HK-2 (cell line): Measurements from ENCODE around the gene SLC25A6.
"Not testable (repeated sequence)": the region's sequence is repeated elsewhere in the genome, so short reads cannot be mapped to it uniquely, and the experiment has no call there.

Experiments
- DNase-seq: peaks from one replicate; pipeline ENCODE4 v3.0.0-alpha.2; 2018; ENCODE audit not compliant: unreplicated experiment

SLC25A6 gene

DNA sequence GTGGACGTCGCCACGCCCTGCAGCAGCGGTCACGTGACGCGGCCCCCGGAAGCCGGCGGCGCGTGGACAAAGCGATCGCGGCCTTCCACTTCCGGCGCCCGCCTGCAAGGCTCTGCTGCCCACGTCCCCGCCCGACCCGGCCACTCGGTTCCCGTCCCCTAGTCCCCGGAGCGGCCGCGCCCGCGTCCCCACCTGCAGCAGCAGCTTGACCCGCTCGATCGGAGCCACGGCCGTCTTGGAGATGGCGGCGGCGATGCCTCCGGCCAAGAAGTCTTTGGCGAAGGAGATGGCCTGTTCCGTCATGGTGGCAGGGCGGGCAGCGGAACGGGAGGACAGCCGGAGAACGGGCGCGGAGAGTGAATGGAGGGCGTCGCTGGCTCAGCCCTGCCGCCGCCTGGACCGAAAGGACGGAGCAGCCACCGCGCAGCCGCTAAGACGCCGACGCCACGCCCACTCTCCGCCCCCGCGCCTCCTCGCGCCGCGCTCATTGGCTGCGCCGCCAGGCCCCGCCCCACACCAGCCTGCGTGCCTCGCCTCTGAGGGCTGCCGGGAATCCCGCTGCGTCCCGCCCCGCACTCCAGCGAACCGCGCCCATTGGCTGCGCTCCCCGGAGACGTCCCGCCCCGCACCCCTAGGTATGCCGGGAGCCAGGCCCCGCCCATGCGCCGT lies at the start of gene SLC25A6:
Gene SLC25A6, minus strand, starts transcription at position 407 of the 669 bp plus-strand sequence. Its CDS starts 104 bp downstream, at position 303.
- DNase-seq = peak; percentile 96

DNA sequence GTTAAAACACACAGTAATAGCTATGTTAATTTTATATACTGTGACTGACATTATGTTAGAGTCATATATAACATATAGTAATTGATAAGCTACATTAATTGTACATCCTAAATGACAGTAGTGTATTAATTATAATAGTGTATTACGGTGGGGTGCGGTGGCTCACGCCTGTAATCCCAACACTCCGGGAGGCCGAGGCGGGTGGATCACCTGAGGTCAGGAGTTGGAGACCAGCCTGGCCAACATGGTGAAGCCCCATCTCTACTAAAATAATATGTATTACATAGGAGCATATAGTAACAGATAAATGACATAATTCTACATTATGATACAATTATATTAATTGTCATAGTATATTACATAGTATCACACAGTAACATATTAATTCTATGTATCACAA lies 48.6 kb upstream of the SLC25A6 start:
- no peak for DNase-seq

DNA sequence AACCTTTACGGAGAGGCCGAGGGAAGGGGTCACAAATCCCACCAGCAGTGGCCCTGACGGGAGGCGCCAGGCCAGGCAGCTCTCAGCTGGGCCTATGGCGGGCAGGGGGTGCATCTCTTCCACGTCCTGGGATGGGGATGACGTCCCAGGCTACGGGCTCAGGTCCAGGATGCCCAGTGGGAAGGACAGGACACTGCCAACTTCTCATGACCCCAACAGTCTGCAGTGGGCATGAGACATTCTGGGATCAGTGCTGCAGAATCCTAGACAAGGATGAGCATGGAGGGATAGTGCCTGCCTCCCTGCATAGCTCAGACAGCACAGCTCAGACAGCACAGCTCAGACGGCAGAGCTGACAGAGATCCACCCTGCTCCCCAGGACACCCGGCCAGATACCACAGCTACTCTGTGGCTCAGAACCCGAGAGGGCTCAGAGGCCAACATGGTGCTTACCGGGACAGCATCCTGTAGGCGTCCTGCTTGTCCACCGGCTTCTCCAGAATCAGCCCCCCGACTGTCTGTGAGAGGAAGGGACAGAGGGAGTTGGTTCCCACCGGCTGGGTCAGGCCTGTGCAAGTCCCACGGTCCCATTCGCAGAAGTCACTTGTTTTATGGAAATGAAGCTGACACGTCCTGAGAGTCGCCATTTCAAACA lies 43.5 kb upstream of the SLC25A6 start:
- no peak for DNase-seq

DNA sequence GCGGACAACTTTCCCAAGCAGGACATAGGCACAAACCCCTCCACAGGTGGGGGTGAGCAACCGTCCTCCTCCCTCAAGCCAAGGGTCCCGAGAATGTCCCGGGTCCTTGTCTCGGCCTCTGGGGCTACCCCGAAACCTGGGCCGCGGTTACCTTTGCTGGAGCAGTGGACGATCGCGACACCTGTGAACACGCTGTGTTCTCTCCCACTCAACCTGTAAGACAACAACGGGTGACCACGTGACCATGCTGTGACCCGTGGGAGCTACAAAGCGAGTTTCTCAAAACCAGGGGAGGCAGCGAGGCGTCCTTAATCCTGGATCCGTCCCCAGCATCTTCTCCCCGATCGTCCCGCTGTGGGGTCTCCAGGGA lies 42.9 kb upstream of the SLC25A6 start:
- DNase-seq = no peak

DNA sequence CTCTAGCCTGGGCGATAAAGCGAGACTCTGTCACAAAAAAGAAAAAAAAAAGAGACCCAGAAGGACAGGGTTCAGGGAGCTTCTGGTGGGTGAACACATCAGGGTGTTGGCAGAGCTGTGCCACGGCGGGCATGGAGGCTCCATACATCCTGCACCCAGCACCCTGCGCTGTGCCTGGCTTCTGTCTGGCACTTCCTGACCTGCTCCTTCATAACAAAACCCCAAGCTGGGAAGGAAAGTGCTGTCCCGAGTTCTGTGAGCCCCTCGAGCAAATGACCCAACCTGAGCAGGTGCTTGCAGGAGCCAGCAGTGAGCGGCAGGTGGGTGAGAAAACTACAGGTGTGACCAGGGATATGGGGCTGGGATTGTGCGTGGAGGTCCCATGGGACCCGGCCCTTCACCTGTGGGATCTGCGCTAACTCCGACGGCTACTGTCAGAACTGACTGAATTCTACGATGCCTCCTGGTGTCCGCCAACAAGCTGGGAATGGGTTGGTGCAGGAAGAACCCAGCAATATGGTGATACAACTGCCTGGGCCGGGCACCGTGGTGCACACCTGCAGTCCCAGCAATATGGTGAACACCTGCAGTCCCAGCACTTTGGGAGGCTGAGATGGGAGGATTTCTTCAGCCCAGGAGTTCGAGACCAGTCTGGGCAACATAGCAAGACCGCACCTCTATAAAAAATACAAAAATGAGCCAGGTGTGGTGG lies 41.9 kb upstream of the SLC25A6 start:
- DNase-seq = no peak

DNA sequence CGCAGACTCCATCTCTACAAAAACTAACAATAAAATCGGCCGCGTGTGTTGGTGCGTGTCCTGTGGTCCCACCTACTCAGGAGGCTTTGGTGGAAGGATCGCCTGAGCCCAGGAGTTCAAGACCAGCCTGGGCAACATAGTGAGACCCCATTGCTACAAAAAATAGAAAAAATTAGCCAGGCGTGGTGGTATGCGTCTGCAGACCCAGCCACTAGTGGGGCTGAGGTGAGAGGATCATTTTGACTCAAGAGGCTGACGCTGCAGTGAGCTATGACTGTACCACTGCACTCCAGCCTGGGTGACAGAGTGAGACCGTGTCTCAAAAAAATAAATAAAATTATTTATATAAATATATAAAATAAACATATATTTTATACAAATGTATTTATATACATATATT lies 38.5 kb upstream of the SLC25A6 start:
- no peak for DNase-seq

DNA sequence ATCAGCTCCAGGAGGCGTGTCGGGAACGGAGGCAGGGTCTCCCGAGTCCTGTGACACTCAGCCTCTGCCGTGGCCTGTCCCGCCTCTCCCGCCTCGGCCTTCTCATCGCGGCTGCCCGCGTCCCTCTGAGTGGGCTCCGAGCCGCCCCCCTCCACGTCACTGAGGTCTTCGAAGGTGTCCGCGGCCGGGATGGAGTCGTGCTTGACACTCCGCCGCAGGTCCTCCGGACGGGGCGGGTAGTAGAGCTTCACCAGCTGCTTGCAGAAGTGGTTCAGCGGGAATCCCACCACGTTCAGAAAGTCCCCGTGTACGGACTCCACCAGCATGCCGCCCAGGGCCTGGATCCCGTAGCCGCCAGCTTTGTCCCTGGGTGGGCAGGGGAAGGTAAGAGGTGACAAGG lies 35.8 kb upstream of the SLC25A6 start:
- DNase-seq = no peak

DNA sequence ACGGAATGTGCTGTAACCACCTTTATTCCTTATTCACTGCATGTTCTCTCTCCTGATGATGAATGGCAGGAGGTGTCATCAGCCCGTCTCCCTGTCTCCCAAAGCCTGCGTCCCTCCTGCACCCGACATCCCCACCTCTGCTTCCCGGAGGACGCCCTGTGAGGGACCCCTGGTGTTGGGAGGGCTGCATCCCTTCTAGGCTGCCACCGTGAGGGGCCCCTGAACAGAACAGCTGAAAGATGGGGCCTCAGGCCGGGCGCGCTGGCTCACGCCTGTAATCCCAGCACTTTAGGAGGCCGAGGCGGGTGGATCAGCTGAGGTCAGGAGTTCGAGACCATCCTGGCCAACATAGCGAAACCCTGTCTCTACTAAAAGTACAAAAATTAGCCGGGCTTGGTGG lies 34.4 kb upstream of the SLC25A6 start:
- not testable (repeated sequence) for DNase-seq

DNA sequence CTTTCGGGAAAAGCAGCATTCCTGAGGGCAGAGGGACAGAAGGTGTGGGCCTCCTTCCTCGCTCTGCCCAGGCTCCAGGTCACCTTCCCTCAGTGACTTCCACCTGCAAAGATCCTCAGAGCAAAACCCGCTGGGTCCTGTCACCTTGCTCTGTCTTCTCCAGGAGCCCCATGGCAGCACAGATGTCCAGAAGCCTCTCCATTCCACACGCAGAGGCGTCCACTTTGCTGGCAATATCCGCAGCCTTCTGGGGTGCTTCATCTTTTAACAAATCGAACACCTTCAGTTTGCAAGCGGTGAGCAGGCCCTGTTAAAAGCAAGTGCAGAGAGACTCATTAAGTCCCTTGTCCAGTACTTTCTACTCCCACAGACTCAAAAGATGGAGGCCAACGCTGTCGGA lies 33.5 kb upstream of the SLC25A6 start:
- no peak for DNase-seq

DNA sequence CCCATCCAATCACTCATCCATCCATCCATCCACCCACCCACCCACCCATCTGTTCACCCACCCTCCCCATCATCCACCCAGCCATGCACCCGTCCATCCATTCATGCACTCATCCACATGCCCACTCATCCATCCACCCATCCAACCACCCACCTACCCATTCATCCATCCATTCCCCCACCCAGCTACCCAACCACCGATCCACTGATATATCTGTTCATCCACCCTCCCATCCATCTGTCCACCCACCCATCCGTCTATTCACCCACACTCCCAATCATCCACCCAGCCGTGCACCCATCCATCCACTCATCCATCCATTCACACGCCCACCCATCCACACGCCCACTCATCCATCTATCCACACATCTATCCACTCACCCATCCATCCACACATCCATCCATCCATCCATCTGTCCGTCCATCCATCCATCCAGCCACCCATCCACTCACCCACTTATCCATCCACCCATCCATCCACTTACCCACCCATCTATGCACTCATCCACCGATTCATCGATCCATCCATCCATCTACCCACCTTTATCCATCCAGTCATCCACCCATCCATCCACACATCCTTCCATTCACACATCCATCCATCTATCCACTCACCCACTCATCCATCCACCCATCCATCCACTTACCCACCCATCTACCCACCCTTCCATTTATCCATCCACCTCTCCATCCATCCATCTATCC lies 32.4 kb upstream of the SLC25A6 start:
- no peak for DNase-seq

DNA sequence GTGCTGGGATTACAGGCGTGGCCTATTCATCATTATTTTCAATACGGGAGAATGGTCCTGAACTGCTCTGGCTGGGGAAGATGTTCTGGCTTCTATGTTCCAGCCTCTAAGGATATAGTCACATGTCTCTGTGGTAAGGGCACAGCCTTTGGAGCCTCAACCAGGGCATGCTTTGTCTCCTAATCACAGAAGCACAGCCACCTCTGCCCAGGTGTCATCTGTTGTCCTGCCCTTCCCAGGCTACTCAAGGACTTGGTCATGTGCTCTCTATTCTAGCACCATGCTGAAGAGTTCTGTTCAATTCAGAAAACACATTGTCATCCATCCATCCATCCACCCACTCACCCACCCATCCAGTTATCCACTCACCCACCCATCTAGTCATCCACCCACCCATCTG lies 31.3 kb upstream of the SLC25A6 start:
- DNase-seq = no peak

DNA sequence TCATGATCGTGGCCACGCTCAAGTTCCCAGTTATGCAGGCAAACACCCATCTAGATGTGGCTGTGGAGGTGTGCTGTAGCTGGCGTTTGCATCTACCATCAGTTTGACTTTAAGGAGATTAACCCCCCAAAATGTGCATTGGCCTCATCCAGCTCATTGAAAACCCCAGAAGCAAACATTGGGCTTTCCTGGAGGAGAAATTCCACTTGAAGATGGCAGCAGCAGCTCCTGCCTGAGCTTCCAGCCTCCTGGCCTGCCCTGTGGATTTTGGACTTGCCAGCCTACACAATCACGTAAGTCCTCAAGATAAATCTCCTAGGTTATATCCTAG lies 30.2 kb upstream of the SLC25A6 start:
- DNase-seq = no peak

DNA sequence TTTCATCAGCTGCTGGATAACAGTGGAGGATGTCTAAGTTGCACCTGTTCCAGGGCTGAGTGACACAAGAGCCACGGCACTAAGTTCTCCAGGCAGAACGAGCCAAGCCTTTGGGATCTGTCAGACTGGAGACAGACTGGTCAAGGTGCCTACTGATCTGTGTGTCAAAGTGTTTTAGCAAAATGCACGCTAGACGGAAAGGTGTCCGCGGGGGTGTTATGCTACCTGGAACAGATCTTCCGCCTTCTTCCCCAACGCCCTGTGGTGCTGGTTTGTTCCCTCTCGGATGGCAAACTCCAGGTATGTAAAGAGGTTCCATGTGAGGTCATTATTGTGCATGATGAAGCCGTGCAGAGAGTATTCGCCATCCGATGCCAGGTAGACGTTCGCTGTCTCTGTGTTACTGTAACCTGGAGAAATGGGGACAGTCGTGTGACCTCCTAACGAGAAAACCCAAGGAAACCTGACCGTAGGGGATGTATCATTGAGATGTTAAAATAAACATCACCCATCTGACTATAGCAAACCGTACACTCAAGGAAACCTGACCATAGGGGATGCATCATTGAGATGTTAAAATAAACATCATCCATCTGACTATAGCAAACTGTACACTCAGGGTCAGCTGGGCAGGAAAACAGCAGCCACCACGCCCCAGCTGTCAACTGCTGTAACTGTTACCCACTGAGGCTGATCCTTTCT lies 29.7 kb upstream of the SLC25A6 start:
- no peak for DNase-seq

DNA sequence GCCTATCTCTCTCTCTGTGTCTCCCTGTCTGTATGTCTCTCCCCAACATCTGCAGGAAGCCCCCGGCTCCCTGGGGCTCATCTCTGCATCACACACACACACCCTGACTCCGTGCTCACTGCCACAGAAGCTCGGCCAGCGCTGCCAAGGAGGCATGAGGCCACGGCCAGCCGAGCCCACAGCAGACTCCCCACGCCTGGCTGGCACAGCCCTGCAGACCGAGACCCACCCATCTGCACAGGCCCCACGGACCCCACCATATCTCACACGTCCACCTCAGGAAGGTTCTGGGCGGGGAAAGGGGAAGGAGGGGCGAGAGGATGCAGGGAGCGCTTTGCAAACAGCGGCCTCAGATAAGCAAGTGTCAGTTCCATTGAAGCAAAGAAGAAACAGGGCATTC lies 28.5 kb upstream of the SLC25A6 start:
- no peak for DNase-seq

DNA sequence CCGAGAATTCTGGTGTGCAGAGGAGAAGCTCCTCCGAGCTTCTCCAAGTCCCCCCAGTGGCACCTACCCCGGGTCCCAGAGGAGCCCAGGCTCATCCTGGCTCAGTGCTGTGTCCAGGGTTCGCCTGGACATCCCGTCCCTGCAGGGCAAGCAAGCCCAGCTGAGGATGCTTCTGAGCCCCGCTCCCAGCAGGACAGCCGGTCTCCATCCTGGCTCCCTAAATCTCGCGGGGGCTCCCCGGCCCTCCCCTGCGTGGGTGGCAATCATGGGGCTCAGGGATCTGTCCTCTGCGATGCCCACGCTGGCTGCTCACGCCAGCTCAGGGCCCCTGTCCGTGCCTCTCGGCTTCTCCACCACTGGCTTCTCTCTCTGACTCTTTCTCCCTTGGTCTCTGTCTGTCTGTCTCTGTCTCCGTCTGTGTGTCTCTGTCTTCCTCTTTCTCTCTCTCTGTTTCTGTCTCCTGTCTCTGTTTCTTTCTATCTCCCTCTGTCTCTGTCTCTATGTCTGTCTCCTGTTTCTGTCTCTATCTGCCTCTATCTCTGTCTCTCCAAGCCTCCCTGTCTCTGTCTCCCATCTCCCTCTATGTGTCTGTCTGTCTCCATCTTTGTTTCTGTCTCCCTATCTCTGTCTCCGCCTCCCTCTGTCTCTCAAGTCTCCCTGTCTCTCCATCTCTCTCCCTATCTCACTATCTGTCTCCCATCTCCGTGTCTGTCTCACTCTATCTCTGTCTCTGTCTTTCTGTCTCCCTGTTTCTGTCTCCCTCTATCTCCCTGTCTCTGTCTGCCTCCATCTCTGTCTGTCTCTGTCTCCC lies 27.8 kb upstream of the SLC25A6 start:
- no peak for DNase-seq

DNA sequence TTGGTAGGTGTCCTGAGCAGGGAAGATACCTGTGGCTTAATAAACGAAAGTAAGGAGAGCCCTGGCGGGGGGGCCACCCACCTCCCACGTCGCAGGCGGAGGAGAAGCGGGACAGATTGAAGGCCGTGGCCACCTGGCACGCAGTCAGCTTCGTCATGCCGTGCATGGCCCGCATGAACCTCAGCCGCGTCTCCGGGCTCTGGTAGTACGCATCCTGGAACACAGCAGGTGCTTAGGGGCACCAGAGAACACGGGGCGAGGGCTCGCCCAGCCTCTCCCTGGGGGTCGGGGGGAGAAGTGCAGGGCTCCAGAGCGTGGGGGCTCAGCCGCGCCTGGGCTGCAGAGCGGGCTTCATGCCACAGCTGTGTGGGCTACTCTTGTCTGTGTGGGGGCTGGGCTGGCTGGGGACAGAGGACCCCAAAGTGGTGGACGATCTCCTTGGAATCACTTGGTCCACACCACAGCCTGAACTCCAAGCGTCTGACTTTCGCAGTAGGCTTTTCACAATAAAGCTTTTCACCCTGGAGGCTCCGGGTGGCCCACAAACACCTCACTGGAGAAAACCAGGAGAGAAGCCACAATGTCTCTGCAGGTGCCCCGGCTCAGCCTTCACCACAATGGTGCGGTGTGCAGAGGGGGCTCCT lies 27.1 kb upstream of the SLC25A6 start:
- no peak for DNase-seq

DNA sequence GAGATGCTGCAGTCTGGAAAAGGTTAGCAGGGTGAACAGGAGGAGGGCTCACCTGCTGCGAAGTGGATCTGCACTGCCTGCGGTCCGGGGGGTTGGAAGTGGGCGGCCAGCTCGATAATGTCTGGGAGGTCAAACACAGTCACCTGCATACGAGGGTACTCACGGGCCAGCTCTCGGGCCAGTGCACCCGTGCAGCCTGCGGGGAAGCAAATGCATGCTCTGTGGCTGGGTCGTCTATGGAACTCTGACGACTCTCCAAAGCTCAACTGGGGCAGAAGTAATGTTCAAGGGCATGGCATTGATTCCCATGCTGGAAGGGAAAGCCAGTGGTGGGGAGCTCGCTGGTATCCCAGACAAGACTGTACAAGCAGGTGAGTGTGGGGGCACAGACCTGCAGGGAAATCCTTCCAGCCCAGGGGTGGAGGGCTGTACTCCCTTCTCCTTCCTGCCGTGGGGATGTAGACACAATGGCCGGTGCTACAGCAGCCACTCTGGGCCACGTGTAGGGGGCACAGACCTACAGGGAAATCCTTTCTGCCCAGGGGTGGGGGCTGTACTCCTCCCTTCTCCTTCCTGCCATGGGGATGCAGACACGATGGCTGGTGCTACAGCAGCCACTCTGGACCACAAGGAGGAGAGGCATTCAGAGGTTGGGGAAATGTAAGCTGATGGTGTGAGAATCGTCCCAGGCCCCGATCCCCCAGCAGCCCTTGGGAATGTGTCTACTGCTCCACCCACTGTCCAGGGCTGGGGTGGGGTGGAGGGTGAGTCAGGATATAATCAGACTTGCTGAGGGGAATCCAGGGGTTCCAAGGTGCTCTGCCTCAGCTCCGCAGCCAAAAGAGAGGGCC lies 26.2 kb upstream of the SLC25A6 start:
- DNase-seq = no peak

DNA sequence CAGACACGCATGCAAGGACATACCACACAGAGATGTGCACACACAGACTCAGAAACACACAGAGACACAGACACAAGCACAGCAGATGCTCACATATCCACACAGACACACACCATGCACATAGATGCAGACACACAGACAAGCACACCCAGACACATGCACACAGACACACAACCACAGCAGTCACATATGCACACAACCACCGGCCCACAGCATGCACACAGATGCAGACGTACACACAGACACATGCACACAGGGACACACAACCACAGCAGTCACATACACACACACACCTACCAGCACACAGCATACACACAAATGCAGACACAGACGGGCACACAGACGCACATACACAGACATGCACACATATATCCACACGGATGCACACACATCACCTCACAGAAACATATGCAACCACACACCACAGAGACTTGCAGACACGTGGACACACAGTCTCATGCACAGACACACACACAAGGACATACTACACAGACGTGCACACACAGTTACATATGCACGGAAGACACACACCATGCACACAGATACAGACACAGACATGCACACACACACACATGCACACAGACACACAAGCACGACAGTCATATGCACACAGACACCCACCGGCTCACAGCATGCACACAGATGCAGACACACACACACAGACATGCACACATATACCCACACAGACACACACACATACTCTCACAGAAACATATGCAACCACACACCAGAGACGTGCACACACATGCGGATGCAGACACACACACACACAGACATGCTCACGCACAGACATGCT lies 25.2 kb upstream of the SLC25A6 start:
- DNase-seq = no peak

DNA sequence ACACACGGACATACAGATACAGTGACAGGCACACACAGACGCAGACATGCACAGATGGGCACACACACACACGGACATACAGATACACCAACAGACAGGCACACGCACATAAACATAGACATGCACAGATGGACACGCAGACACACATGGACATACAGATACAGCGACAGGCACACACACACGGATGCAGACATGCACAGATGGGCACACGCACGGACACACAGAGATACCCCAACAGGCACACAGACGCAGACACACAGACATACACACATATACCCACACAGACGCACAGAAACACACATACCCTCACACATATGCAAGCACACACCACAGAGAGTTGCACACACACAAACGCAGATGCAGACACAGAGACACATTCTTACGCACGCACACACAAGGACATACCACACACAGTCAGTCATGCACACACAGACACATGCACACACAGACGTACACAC lies 24.4 kb upstream of the SLC25A6 start:
- no peak for DNase-seq
